NCI-H524 treated with DMSO at 0.1 percent for 48 hours (cell line): Measurements from ENCODE around the gene KIAA1755.

Source experiments
- DNase-seq: peaks from one replicate; lab custom pipeline; 2025; lab: John Stamatoyannopoulos, UW

Gene KIAA1755

GRCh38 chr20:38203981-38204357 lies 56.6 kb downstream of the KIAA1755 start:
- DNase-seq: no peak

DNA sequence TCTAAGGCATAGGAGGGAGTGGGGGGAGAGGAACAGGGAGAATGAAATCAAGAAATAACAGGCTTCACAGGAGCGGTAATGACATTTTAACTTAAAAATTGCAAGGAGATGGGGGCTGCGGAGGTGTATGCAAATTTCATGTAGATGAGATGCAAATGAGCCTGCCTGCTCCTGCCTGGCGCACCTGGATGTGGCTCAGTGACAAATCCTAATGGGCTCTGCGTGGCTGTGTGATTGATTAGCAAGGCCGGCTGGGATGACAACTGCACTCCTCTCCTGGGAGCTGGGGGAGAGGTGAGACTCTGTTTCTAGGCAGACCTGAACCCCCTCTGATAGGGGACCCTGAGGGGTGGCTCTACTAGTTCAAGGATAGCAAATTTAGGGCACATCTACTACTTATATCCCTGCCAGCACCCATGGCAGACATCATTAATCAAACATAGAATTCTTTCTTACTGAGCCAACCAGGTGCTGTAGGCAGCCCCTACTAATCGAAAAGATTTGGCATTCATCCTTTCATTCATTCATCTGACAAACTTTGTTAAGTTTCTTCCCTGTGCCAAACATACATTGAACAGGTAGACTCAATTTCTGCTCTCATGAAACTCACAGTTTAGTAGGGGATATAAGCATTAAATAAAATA lies 57.1 kb downstream of the KIAA1755 start:
- DNase-seq: no peak

- no peak for DNase-seq
Observed at GRCh38 chr20:38202982-38203293, 57.6 kb downstream of the KIAA1755 start.

DNA sequence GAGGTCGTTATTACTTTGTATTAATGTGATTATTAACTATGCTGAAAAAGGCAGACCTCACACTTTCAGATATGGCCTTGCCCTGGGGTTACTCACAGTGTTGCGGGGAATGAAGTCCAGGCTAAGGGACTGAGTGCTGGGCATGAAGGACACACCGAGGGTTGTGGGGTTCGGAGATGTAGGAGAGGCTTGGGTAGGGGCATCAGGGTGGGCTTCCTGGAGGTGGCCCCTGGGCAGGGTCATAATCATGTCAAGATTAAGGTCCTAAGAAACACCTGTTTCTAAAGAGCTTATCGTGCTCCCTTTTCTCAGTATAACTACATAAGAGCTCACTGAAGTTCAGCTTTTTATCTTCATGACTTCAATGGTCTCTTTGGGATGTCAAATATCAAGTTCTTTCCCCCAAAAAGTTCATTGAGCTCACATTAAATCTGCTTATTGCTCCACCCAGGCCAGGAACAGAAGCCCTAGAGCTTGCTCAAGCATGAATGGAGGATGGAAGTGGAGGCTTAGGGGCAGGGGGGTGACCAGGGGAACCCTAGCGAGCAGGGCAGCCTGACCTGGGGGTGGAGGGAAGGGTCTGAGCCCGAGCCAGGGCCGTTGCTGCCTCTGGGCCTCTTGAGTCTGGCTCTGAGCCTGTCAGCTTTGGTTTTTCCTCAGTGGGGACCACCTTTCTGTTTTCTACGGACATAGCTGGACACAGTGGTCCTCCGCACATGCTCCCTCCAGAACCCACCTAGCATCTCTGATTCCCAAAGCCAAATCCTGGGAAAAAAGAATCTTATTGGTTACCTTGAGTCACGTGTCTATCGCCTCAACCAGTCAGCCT lies 58.2 kb downstream of the KIAA1755 start:
- no peak for DNase-seq

- no peak for DNase-seq
Observed at GRCh38 chr20:38201356-38201755, 59.2 kb downstream of the KIAA1755 start.

DNA sequence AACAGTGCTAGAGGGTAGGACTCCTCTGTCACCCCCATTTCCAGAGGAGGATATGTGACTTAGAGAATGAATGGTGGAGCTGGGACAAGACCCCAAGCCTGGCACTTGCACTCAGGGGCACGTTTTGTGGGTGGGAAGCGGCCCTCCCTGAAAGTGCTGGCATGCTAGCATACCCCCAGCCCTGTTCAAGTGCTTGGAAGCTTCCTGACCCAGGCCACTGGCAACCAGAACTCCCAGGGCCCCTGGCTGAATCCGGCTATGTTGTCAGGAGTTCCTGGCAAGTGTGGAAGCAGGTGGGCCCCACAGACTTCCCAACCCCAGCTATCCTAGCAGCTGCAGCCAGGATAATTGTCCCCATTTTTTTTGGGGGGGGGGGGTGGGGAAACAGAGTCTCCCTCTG lies 59.9 kb downstream of the KIAA1755 start:
- no peak for DNase-seq

DNA sequence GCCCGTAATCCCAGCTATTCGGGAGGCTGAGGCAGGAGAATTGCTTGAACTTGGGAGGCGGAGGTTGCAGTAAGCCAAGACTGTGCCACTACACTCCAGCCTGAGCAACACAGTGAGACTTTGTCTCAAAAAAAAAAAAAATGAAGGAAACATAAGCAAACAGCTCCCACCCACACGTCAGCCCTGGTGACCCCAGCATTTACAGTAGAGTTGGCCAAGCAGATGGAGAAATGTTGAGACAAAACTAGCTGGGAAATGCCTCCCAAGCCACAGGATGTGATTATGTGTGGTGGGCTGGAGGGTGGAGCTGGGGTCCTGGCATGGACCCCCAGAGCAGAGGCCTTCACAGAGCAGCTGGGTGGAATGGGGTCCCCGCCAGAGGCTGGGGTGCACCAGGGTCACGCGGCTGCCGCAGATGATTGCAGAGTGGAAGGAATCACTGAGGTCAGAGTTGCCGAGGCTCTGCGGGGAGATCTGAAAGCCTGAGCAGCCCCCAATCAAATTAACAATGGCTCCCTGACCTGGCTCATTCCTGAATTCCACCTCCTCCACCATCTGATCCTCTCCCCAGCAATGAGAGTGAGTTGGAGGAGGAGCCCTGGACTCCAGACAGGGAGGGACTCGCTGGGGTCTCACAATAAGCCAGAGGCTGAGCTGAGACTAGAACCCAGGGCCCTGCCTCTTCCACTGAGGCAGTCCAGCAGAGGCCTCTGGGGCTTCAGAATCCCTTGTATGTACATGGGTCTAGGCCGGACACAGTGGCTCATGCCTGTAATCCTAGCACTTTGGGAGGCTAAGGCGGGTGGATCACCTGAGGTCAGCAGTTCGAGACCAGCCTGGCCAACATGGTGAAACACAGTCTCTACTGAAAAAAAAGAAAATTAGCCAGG lies 60.8 kb downstream of the KIAA1755 start:
- no peak for DNase-seq

DNA sequence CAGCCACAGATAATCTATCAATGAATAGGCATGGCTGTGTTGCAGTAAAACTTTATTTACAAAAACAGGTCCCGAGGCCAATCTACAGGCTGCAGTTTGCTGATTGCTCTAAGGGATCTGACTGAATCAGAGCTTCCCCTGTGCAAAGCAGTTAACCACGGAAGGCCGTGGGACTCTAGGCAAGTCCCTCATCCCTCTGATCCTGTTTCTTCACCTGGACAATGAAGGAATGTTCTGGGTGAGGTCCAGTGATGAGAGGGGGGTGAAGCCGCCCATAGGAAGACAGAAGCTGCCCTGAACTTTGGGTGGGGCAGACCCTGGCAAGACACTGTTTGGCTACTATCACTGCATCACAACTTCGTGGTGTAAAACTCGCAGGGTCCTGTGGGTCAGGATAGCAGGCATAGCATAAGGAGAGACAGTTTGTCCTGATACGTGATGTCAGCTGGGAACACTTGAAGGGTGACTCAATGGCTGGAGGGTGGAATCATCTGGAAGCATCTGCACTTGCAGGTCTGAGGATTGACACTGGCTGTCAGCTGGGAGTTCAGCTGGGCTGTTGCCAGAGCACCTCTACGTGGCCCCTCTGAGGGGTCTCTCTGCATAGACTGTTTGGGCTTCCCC lies 62.2 kb downstream of the KIAA1755 start:
- DNase-seq: no peak

GRCh38 chr20:38197619-38198018 lies 62.9 kb downstream of the KIAA1755 start:
- DNase-seq: no peak

DNA sequence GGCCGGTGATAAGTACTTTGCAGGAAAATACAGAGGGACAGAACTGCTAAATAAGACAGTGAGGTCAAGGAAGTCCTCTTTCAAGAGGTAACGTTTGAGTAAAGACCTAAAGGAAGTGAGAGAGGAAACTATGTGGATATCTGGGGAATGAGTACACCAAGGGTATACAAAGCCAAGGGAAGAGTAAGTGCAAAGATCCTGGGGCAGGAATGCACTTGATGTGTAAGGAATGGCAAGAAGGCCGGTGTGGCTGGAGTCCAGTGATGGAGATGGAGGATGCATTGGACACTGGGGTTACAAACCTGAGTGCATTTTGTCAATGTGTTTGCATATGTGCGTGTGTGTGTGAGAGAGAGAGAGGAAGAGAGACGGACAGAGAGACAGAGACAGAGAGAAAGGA lies 63.3 kb downstream of the KIAA1755 start:
- DNase-seq: no peak

GRCh38 chr20:38196592-38196991 lies 63.9 kb downstream of the KIAA1755 start:
- DNase-seq: no peak

DNA sequence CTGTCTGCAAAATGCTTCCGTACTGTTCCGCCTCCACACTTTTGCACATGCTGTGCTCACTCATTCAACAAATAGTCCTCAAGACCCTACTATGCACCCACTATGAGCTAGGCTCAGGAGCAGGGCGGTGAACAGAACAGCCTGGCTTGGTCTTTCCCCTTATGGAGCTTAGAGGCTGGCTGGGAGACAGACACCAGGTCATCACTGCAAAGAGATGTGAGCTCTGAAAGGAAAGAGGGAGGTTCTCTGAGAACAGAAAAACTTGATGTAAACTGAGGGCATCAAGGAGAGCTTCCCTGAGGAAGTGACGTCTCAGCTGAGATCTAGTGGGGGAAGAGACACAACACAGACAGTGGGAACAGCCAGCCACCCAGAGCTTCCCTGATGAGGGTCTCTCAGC lies 64.5 kb downstream of the KIAA1755 start:
- DNase-seq: no peak

DNA sequence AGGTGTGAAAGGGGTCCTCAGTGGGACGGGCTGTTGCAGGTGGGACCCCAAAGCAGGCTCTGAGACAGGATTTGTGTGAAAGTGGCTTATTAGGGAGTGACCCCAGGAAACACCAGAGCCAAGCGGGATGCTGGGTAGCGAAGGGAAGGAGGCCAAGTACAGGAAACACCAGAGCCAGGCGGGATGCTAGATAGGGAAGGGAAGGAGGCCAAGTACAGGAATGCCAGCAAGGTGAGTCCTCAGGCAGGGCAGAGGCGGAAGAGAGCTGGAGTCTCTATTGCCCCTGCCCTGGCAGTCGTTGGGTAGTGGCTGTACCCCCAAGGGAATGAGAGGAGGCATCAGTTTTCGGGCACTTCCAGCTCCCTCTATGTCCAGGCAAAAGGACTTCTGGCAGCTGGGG lies 65.0 kb downstream of the KIAA1755 start:
- DNase-seq: no peak

DNA sequence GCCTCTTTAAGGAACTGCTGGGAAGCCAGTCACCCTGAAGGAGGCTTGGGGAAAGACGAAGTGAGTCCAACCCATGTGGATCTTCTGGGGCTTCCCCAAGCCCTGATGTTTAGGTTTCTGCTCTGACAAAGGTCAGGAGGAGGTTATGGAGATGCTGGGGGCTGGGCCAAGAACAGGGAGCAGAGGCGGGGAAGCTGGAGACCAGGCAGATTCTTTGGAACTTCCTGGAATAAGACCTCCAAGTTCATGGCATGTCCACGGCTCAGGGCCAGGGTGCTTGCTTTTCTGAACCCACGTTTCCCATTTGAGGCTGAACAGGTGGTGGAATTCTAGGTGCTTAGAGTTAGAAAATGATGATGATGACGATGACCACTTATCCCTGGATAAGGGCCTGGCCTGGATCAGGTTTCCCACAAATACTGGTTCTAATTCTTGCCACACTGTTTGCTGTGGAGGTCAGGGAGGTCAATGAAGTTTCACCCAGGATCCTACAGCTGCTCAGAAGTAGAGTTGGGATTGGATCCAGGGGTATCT lies 65.5 kb downstream of the KIAA1755 start:
- no peak for DNase-seq

GRCh38 chr20:38193586-38194105 lies 66.9 kb downstream of the KIAA1755 start:
- DNase-seq: no peak

GRCh38 chr20:38192323-38192885 lies 68.1 kb downstream of the KIAA1755 start:
- no peak for DNase-seq

DNA sequence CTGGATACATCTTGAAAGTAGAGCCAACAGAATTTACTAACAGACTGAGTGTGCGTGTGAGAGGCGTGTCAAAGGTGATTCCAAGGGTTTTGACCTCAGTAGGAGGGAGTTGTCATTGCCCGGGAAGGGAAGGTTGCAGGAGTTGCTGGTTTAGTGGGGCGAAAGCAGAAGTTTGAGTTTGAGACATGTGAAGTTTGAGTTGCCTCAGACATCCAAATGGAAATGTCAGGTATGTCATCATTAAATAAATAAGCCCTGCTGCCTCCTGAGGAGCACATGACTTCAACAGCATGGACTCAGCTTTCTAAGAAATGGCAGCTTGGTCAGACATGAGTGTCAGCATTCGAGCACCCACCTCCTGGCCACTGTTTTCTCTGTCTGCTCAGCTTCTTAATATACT lies 68.9 kb downstream of the KIAA1755 start:
- DNase-seq: no peak

DNA sequence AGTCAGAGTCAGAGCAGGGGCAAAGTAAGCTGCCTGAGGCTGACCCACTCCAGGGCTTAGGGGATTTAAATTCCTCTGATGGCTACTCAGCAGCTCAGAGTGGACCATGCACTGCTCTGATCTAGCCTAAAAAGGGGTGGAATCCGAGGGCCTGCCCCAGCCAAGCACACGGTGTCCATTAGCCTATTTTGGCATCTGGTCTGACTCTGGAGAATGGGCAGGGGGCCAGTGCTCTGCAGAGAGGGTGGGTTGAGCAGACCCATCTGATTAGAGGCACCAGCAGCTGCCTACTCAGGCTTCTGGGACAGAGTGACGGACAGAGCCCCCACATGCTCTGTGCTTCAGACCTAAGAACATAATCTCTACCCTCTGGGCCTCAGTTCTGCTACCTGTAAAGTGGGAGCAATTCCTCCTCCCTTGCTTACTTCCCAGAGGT lies 69.6 kb downstream of the KIAA1755 start:
- DNase-seq: no peak

DNA sequence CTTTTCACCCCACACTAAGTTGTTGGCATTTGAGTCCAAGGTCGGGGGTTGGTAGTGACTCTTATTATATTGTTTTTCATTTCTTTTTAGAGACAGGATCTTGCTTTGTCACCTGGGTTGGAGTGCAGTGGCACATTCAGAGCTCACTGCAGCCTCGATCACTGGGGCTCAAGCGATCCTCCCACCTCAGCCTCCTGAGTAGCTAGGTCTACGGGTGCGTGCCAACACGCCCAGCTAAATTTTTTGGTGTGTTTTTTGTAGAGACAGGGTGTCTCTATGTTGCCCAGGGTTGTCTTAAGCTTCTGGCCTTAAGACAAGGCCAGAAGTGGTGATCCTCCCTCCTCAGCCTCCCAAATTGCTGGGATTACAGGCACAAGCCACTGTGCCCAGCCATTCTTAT lies 70.4 kb downstream of the KIAA1755 start:
- DNase-seq: no peak

GRCh38 chr20:38187517-38187916 lies 73.0 kb downstream of the KIAA1755 start:
- no peak for DNase-seq

GRCh38 chr20:38186788-38187221 lies 73.7 kb downstream of the KIAA1755 start:
- no peak for DNase-seq
